ENCODE results near the gene PIPOX.
A peak's percentile ranks its signal among the peaks of the same experiment; 100 is the strongest.

The PIPOX gene, protein sequence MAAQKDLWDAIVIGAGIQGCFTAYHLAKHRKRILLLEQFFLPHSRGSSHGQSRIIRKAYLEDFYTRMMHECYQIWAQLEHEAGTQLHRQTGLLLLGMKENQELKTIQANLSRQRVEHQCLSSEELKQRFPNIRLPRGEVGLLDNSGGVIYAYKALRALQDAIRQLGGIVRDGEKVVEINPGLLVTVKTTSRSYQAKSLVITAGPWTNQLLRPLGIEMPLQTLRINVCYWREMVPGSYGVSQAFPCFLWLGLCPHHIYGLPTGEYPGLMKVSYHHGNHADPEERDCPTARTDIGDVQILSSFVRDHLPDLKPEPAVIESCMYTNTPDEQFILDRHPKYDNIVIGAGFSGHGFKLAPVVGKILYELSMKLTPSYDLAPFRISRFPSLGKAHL

DNA sequence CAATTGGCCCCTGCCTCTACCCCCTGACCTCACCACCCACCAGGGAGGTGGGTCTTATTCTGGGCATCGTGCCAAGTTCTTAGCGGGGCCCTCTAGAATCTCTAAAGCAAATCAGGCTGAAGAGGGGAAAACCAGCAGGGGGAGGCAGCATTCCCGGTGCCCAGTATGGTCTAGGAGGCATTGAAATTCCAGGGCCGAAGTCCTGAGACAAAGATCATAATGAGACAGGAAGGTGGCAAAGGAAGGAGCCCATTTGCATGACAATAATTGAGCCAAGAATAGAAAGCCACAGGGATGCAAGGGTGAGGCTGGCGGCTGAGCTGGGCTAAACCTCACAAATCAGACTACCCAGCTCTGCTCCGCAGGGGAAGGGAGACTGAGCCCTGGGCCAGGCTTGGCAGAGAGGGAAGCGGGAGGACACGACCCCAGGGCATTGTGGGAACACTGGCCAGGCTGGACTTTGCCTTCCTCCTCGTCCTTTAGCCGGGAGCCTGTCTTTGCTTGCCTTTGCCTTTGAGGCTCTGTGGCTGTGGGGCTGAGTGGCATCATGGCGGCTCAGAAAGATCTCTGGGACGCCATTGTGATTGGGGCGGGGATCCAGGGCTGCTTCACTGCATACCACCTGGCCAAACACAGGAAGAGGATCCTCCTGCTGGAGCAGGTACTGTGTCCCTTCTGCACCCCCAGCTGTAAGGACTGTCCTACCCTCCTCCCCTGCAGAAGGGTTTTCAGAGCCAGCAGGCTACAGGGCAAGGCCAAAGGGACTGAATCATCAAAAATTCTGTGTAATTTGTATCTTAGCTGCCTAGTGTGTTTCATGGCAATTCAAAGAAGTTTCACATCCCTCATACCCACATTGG lies at the start of gene PIPOX:
PIPOX (plus strand) TSS at position 463 of the 860 bp plus-strand sequence; CDS start at position 548, 85 bp downstream.
- peak; percentile 82 for DNase-seq

DNA sequence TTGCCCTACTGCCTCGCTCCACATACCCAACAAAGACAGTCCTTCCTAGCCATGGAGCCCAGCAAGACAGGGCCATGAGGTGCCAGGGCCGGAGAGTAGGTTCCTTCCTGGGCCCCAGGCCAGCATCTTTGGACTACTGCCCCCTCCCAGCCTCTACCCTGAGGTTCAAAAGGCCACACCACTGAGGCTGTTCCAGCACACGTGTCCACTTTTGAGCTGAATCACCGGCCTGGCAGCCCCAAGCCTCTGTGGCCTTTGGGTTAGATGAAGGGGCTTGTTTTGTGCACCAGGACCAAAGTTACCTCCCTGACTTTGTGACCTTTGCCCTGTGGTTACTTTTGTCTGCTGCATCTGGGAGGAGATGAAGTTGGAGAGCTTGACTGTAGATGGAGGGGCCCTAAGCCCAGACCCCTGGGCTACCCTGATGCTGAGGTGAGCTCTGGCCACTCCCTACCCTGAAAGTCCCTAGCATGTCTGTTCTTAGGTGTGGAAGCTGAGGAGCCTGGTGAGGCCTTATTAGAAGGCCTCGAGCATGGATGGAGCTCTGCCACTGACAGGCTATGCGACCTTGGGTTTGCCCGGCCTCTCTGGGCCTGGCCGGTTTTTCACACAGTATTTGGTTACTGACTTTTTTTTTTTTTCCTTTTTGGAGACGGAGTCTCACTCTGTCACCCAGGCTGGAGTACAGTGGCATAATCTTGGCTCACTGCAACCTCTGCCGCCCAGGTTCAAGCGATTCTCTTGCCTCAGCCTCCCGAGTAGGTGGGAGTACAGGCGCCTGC lies 49.1 kb upstream of the PIPOX start:
- DNase-seq = no peak

DNA sequence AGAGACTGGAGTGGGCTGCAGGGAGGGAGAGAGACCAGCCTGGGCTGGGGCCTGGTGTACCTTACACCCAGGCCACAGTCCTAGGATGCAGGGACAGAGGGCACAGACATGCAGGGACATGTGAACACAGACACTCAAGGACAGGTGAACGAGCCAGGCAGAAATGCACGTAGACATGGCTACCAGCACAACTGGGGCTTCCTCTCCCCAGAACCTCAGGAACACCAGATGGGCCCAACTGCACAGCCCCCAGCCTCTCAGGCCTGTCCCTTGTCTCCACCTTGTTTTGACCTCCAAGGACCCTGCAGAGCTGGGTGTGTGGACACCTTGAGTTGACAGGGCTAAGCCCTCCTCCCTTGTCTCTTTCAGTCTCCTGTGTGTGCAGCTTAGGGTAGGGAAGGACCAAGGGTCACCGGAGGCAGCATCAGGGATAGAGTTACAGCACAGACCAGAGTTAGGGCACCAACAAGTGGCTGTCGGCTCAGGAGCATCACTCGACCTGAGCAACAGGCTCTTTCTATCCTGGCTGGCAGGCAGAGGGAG lies 46.3 kb upstream of the PIPOX start:
- DNase-seq = no peak

DNA sequence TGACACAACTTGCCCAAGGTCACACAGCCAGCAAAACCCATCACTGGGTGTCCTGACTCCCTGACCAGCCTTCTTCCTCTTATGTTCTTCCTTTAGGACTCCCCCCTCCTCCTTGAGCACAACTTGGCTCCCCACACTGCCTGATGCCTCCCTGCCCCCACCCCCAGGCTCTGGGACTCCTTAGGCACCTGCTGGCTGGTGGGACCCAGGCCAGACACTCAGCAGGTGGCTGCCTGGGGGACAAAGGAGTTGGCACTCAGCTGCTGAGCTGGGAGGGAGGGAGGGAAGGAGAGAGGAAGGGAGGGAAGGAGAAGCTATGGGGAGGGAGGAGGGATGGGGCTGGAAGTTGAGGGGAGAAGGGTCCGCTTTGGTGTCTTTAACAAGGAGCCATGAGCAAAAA lies 45.1 kb upstream of the PIPOX start:
- DNase-seq = peak; percentile 70

DNA sequence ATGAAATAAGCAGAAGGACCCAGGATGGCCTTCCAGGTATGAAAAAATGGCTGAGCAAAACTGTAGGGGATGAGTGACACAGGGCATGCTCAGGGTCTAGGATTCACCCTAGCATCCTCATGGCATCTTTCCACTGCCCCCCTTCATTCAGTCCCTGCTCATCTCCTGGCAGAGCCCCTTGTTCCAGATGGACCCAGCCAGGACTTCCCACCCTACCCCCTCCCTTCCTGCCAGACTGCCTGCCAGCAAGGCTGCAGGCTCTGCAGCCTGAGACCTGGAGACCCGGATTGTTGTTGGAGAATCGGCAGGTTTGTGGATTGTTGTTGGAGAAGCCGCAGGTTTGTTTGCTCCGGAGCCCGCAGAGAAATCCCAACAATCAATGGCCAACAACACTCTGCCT lies 43.7 kb upstream of the PIPOX start:
- no peak for DNase-seq

DNA sequence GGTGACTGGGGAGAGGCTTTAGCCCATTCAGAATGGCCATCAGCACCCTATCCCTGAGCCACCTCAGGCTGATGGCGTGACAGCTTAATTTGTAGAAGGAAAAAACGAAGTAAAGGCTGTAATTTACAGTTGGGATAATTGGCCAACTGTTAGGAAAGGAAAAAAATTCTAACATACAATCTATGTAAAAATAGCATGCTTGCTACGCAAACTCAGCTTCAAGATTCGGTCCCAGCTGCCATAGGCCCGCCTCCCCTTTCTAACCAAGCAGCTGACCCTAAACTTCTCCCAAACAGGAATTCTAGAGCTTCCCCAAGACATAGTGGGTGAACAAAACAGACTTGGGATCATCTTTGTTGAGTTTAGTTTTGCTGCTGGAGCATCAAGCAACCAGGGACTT lies 42.0 kb upstream of the PIPOX start:
- DNase-seq = no peak

DNA sequence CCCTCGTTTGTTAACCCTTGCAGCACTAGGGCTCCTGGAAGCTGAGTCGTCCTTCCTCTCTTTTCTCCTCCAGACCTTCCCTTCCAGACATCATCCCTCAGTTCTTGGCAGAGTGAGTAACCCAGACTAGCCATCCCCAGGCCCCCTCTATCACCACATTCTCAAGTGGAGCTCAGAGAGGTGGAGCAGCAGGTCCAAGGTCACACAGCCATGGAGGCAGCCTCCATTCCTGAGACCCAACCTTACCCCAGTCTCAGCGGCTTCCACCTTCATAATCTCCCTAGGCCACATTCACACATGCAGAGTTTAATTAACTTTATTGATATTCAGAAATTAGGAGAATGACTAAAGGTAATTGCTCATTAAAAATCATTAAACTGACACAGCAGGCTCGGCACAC lies 40.1 kb upstream of the PIPOX start:
- DNase-seq = no peak

DNA sequence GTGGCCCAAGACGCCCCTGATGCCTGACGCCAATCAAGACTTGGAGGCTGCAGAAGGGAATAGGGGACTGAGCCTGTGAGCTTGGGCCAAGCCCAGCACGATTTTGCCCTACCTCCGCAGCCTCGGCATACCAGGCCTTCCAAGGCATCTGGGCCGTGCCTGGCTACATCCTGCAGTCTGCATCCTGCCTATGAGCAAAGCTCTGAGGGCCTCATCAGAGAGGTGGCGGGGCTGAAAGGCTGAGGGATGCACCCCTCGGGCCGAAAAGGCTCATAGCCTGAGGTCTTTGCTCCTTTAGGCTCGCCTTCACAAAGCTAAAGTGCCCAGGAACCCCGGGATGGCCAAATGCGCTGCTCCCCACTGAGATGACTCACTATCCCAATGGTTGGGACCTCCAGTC lies 39.7 kb upstream of the PIPOX start:
- no peak for DNase-seq

DNA sequence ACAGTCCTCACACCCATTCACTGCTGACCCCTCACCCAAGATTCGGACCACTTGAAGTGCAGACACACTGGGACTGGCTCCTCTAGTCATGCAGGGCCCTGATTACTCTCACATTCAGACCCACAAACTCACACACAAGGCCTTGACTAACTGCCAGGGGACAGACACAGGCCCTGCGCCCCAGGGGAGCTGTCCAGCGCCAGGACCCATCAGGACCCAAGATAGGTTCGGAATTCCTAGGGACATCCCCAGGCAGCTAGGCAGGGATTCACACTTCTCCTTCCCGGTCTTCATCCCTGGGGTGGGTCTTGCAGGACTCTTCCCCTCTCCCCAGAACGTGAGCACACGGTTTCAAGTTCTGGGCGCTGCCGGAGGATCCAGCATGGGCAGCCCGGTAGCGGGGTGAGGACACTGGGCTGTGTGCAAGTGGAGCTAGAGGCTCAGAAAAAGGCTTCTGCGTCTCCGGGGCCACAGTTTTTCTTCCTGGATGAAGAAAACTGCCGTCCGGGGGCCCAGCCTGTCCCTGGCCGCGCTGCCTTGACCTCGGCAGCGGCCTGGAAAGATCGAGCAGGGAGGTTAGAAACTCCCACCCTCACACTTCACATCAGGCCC lies 38.8 kb upstream of the PIPOX start:
- no peak for DNase-seq

DNA sequence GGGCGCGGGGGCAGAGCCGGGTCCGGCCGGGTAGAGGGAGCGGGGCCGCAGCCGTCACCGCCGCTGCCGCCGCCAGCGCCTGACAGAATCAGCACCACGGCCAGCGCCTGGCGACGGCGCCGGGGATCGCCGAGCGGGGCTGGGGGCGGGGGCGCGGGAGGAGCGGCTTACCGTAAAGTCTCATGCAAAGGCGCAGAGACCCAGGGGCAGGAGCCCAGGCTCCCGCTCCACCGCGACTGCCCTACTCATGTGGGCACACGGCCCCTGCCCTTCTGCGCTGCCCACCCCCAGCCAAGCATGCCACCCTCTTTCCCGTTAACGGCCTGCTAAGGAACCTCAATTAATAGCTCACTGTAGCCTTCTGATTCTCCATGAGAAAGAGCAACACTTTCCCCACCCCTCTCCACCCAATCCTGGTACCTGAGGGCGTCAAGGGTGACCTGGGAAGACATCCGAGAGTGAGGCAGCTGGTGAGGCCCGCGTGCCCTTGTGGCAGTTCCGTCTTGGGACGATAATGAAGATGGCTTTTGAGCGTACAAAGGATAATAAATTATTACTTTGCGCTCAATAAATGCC lies 36.9 kb upstream of the PIPOX start, which contains the start of gene SEZ6:
SEZ6 (minus strand) TSS at position 98 of the 576 bp plus-strand sequence. CDS start 164 bp downstream, outside the sequence.
- peak; percentile 33 for DNase-seq

DNA sequence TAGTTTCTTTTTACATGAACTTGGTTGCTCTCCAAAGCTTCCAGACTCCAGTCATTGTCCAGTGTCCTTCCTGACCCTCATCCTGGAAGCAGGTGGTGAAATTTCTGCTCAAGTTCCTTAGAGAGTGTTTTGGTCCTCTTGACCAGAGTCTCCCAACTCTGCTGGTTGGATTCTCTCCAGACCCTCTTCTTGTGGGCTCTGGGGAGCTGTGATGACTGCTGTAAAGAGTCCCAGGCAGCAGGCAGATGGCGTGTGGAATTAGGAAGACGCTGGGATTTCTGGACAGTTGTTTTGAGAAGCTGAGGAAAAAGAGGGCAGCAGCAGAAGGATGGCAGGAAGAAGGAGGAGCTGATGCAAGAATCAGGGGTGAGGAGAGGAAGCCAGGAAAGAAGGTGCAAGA lies 35.5 kb upstream of the PIPOX start:
- DNase-seq = no peak

DNA sequence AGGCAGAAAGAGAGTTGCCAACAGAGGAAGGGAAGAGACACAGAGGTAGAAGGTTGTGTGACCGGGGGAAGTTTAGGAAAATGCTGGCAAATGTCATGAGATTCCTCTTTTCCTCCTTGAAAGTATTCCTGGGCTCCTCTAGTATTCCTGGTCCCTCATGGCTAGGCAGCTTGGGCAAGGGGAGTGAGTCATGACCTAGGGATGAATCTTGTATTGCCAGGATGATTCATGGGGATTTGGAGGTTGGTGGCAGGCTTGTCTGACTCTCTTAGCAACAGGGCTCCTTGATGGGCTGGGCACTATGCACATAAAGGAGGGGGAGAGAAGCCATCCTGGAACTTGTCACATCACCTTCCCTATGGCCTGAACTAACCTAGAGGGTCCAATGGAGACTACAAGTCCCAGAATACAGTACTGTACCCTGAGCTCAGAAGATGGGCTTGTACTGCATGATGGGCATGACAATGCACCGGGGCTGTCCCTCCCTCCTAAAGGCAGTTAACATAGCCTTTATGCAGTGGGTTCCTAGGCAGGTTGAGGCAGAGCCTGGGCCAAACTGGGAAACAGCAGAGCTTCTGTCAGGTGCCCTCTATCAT lies 35.0 kb upstream of the PIPOX start:
- DNase-seq = no peak

DNA sequence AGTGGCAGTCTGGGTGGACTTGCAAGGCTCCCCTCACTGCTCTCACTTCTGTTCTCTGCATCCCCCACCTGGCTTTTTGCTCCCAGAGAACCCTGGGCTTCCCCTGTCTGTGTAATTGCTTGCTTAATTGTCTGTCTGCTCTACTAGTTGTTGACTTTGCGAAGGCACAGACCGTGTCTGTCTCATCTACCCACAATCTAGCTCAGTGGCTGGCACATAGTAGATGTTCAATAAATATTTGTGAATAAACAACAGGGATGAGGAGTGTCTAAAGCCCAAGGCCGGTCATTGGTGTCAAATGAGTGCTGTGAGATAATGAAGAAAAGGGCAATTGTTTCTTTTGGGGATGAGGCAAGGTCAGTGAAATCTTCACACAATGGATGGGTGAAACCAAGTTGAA lies 34.4 kb upstream of the PIPOX start:
- DNase-seq = no peak

DNA sequence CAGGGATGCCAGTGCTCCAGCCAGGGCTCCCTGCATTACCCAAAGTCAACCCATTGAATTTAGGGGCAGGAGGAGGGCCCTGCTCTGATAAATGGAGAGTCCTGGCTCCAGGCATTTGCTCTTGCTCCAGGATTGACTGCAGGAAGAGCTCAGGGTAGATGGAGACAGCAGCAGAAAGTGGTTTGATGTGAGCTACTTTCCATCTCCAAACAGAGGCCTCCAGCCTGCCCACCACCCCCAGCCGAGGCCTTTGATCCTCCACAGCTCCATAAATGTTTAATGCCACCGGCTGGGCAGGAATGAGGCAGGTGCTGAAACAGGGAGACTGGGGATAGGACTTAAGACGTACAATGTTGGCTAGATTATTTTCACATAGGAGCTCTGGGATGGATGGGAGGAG lies 32.8 kb upstream of the PIPOX start:
- no peak for DNase-seq

DNA sequence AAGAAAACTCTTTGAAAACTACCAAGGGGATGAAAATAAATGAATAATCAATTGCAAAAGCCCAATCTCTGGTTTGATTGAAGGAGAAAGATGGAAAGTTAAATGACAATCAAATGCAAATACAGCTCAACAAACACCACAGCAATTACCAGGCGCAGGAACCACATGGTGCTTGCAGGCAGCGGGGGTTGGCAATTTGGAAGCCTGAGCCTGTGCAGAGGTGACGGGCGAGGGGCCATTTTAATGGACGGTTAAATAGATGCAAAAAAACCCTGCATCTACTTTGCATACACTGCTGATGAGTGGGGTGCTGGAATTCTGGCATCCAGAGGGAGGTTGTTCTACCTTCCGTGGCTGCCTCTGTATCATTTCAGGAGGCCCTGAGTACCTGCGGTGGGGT lies 32.4 kb upstream of the PIPOX start:
- DNase-seq = no peak

DNA sequence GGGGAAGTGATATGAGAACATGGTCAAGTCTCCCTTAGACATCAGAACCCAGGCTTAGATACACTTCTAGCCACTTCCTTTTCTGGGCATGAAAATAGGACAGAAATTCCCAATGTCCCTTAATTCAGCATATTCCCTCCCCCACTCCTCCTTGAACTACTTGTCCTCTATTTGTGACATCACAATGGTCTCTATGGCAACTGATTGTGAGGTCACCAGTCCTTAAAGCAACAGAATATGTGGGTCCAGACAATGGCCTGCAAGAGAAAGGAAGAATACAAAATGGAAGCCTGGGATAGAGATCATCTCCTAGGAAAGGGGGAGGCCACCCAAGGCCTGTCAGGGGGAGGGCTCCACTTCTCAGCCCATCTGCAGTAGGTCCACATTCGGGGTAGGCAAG lies 30.4 kb upstream of the PIPOX start:
- no peak for DNase-seq

DNA sequence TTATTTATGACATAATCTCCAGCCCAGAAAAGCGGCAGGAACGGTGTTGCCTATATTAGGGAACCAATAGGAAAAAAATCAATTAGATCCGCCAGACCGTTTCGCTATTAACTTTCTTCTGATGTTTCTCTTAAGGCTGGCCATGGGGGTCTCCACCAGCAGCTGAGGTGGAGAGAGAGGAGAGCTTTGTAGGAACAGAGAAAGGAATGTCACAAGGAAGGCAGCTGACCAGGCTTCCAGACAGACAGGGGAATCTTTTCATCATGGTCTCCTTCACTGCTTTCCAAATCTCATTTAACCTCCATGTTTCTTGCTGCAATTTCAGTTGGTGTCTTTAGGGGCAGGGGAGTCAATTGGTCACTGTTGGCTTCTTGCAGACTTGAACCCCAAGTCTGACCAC lies 28.2 kb upstream of the PIPOX start:
- DNase-seq = no peak

DNA sequence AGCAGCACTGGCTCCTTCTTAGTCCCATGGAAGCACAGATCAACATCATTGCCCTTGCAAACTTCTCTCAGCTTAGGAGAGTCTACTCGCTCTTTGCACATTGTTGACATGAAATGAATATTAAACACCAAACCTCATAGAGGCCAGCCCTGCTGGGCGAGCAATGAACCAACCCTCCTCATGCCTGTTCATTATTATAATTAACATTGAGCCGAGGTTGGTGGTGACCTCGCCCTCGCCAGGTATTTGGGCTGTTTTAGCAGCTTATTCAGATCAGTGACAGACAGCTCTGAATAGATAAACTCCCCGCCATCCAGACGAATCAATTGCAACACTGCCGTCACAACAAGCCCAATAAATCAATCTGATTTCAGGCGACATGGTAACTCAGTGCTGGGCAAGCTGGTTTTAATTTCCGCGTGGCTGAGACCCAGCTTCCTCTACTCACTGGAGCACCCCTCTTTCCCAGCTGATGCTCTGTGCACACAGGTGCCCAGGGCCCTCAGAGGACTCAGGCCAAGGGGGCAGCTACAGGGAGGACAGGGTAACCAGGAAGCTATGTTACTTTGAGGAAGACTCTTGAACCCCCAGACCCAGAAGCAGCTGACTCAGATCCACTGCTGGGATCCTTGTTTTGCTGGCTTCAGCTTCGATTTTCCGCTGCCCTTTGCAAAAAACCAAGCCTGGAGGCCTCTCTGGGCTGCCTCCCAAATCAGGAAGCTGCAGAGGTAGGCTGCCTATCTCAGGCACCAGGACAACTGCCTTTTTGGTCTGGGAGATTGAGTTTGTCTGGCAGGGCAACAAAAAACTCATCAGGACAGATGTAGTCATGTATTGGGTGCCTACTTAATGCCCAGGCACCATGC lies 26.4 kb upstream of the PIPOX start:
- DNase-seq = no peak

DNA sequence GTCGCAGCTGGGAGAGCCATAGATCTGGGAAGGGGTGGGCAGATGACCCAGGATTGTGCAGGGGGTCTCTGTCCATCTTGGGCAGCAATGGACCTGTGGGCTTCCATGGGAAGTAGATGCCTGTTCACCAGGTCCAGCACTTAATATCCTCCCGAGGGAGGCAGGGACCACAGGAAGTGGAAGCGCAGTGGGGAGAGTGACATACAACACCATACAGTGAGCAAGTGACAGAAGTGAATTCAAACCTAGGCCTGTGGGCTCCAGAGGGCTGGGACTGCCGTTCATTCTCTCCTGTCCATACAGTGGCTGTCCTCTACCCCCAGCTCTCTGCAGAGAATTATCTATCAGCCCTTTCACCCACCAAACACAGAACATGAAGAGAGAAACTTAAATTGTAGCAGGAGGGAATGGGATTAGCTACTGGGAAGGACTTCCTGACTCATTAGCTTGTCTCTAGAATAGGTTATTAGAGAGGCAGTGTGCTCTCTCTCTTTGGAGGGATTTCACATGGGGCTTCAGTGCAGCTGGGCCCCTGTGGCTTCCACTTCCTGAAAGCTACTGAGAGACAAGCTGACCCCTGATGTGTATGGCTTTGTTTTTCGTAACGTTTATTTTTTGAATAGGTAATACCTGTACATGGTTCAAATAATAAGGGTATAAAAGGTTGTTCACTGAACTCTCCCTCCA lies 24.0 kb upstream of the PIPOX start:
- no peak for DNase-seq
